ENCODE results near the gene MRPL1. TPM values are rescaled to one million over a fixed set of nuclear protein-coding genes. Genes with fewer than 3 reads are reported as not detected.
"Not testable (repeated sequence)": the region's sequence is repeated elsewhere in the genome, so short reads cannot be mapped to it uniquely, and the experiment has no call there.

Gene MRPL1
- total and polyA plus RNA-seq, 2 donors (not counting 3 experiments of a cell fraction or from before 2014, with no cell fraction given): 11.5 to 42.9 TPM

- Histone ChIP-seq H3K9ac (replicated peaks; ENCODE audit: extremely low read depth, insufficient read depth, low read length) (no peak overlapping the region), H3K4me1 (ENCODE audit: control insufficient read depth, extremely low read depth, insufficient read depth, low read length) (no peaks in the 10 kb centered on the region), H2AFZ (ENCODE audit: low read depth, low read length) (no peak overlapping the region), H3K27me3 (ENCODE audit: control insufficient read depth in 2 of 2, insufficient read depth in 2 of 2, low read length in 2 of 2) (no peaks in the 10 kb centered on the region), H3K4me3 (replicated peaks in 1 of 3; ENCODE audit: insufficient read depth in 1 of 3, low read depth in 1 of 3, low read length in 3 of 3) (no peak overlapping the region), H3K79me2 (ENCODE audit: control insufficient read depth, insufficient read depth, low read length) (peaks cover 5% of the 10 kb centered on the region), H3K9me3 (replicated peaks; ENCODE audit: control insufficient read depth, insufficient read depth, low read length) (no peaks in the 10 kb centered on the region), H3K9me1 (replicated peaks; ENCODE audit: control insufficient read depth, extremely low read depth, insufficient read depth, low read length) (no peaks in the 10 kb centered on the region), H3K4me2 (ENCODE audit: insufficient read depth, low read length) (no peak overlapping the region), H3K27ac (ENCODE audit: insufficient read depth, low read depth, low read length) (no peak overlapping the region), H3K36me3 (ENCODE audit: control insufficient read depth in 2 of 2, extremely low read depth in 1 of 2, insufficient read depth in 2 of 2, low read length in 2 of 2) (no peaks in the 10 kb centered on the region), H4K20me1 (replicated peaks; ENCODE audit: control insufficient read depth, extremely low read depth, insufficient read depth, low read length) (no peaks in the 10 kb centered on the region)
- intact Hi-C loops (cut with micrococcal nuclease) (no loop called here), dilution Hi-C loops (cut with MboI; ENCODE audit: extremely low pct_ligation_motif_present, low sequenced_read_pairs) (no loop called here)
- BruUV-seq (replicated peaks): no TSS peak
- TF ChIP-seq CTCF (IDR thresholded peaks at IDR 0.05; ENCODE audit: extremely low read depth in 1 of 2, insufficient read depth in 1 of 2, low read depth in 1 of 2, low read length in 2 of 2): no peak
- TF ChIP-seq MYC (IDR thresholded peaks at IDR 0.05; ENCODE audit: low read depth, low read length): no peak
- no peak for TF ChIP-seq GATA2 (IDR thresholded peaks at IDR 0.05; ENCODE audit: insufficient read depth, insufficient read length, low read depth, low read length)
- no peak for TF ChIP-seq POLR2A (IDR thresholded peaks at IDR 0.05; ENCODE audit: low read depth, low read length)
- no peak for TF ChIP-seq MAX (IDR thresholded peaks at IDR 0.05; ENCODE audit: insufficient read depth, insufficient read length)
- no peak for TF ChIP-seq JUN (IDR thresholded peaks at IDR 0.05; ENCODE audit: borderline replicate concordance, insufficient read depth, insufficient read length, low read depth)
- TF ChIP-seq POLR2AphosphoS5 (IDR thresholded peaks at IDR 0.05; ENCODE audit: insufficient read depth, low read depth, low read length): no peak
- DNase-seq (ENCODE audit: low read depth, low spot score): no peak
- ChIA-PET CTCF (no interaction called here), POLR2A (no interaction called here)
- no peak for FAIRE-seq
Observed at GRCh38 chr4:77938560-77938959, 75.9 kb downstream of the MRPL1 start.

GRCh38 chr4:77945929-77946328 is 83.3 kb downstream of the MRPL1 start:
- dilution Hi-C loops (cut with MboI; ENCODE audit: extremely low pct_ligation_motif_present, low sequenced_read_pairs); BruUV-seq (replicated peaks): not testable (repeated sequence)

More at GRCh38 chr4:77945929-77946328, 83.3 kb downstream of the MRPL1 start:
- H3K4me3 ChIP-seq (replicated peaks in 1 of 3; ENCODE audit: insufficient read depth in 1 of 3, low read depth in 1 of 3, low read length in 3 of 3); H3K27ac ChIP-seq (ENCODE audit: insufficient read depth, low read depth, low read length); H2AFZ ChIP-seq (ENCODE audit: low read depth, low read length); H3K79me2 ChIP-seq (ENCODE audit: control insufficient read depth, insufficient read depth, low read length); POLR2A ChIA-PET; H3K27me3 ChIP-seq (ENCODE audit: control insufficient read depth in 2 of 2, insufficient read depth in 2 of 2, low read length in 2 of 2); H3K9me3 ChIP-seq (replicated peaks; ENCODE audit: control insufficient read depth, insufficient read depth, low read length); H3K36me3 ChIP-seq (ENCODE audit: control insufficient read depth in 2 of 2, extremely low read depth in 1 of 2, insufficient read depth in 2 of 2, low read length in 2 of 2); H3K4me2 ChIP-seq (ENCODE audit: insufficient read depth, low read length); DNase-seq (ENCODE audit: low read depth, low spot score); CTCF ChIA-PET; H3K9me1 ChIP-seq (replicated peaks; ENCODE audit: control insufficient read depth, extremely low read depth, insufficient read depth, low read length); FAIRE-seq; H4K20me1 ChIP-seq (replicated peaks; ENCODE audit: control insufficient read depth, extremely low read depth, insufficient read depth, low read length); H3K9ac ChIP-seq (replicated peaks; ENCODE audit: extremely low read depth, insufficient read depth, low read length); intact Hi-C loops (cut with micrococcal nuclease); H3K4me1 ChIP-seq (ENCODE audit: control insufficient read depth, extremely low read depth, insufficient read depth, low read length): not testable (repeated sequence)

All from endothelial cell of umbilical vein (primary cell).